ENCODE results near the gene RBPJ.

- TF ChIP-seq, protein P1, sequence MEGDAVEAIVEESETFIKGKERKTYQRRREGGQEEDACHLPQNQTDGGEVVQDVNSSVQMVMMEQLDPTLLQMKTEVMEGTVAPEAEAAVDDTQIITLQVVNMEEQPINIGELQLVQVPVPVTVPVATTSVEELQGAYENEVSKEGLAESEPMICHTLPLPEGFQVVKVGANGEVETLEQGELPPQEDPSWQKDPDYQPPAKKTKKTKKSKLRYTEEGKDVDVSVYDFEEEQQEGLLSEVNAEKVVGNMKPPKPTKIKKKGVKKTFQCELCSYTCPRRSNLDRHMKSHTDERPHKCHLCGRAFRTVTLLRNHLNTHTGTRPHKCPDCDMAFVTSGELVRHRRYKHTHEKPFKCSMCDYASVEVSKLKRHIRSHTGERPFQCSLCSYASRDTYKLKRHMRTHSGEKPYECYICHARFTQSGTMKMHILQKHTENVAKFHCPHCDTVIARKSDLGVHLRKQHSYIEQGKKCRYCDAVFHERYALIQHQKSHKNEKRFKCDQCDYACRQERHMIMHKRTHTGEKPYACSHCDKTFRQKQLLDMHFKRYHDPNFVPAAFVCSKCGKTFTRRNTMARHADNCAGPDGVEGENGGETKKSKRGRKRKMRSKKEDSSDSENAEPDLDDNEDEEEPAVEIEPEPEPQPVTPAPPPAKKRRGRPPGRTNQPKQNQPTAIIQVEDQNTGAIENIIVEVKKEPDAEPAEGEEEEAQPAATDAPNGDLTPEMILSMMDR (IDR thresholded peaks at IDR 0.05; ENCODE audit: low read length): no peak
- TF ChIP-seq EZH2 (IDR thresholded peaks at IDR 0.05; ENCODE audit: borderline replicate concordance, low read length): no peak
Measured at GRCh38 chr4:26464420-26465095, 143.7 kb downstream of the RBPJ start.

Data from OCI-LY1 (cell line).